Measurements from ENCODE around the gene CHKB.

CHKB gene

GRCh38 chr22:50532824-50533796, 49.5 kb downstream of the CHKB start:
- in situ Hi-C loops (cut with MboI; ENCODE audit: low sequenced_read_pairs), result no loop called here

- in situ Hi-C loops (cut with MboI; ENCODE audit: low sequenced_read_pairs), result no loop called here
These were observed 50.5 kb downstream of the CHKB start for GRCh38 chr22:50531962-50532674.

- in situ Hi-C loops (cut with MboI; ENCODE audit: low sequenced_read_pairs), result no loop called here
These were observed 51.1 kb downstream of the CHKB start for GRCh38 chr22:50531546-50531961.

- in situ Hi-C loops (cut with MboI; ENCODE audit: low sequenced_read_pairs), result no loop called here
These were observed 51.6 kb downstream of the CHKB start for GRCh38 chr22:50530877-50531545.

- in situ Hi-C loops (cut with MboI; ENCODE audit: low sequenced_read_pairs), result no loop called here
These were observed 52.1 kb downstream of the CHKB start for GRCh38 chr22:50530580-50530876.

GRCh38 chr22:50529897-50530579, 52.6 kb downstream of the CHKB start, which contains the start of gene TYMP:
Gene TYMP, minus strand, starts transcription at chr22:50530012. Its CDS starts 303 bp downstream, at chr22:50529709.
- in situ Hi-C loops (cut with MboI; ENCODE audit: low sequenced_read_pairs), result no loop called here

GRCh38 chr22:50529416-50529896, 53.2 kb downstream of the CHKB start:
- in situ Hi-C loops (cut with MboI; ENCODE audit: low sequenced_read_pairs), result no loop called here
